HG03558 (cell line): ENCODE measurements around the gene PDCD11.
"Not testable (repeated sequence)": the region's sequence is repeated elsewhere in the genome, so short reads cannot be mapped to it uniquely, and the experiment has no call there.

Experiments used
- ATAC-seq: cut with Tn5 transposase; IDR thresholded peaks from one replicate; pipeline ENCODE4 v1.9.1; 2021; ENCODE audit warnings: moderate number of reproducible peaks; ENCODE audit not compliant: unreplicated experiment; ENCODE audit errors: extremely low read depth

Gene PDCD11

GRCh38 chr10:103396067-103396788, at the start of gene PDCD11, which contains the start of gene ATP5MK:
Gene PDCD11, plus strand, starts transcription at chr10:103396626. Its CDS starts 1,801 bp downstream, at chr10:103398427.
Gene ATP5MK, minus strand, starts transcription at chr10:103396475. Its CDS starts 4,018 bp downstream, at chr10:103392457.
- ATAC-seq = peak; percentile 91

- ATAC-seq = no peak
These were observed 46.3 kb upstream of the PDCD11 start for GRCh38 chr10:103350175-103350516.

- ATAC-seq = peak; percentile 36
These were observed 45.7 kb upstream of the PDCD11 start, which contains the start of gene PCGF6 for GRCh38 chr10:103350517-103351260. Gene PCGF6, minus strand, starts transcription at chr10:103351140. Its CDS starts 74 bp downstream, at chr10:103351066.

- no peak for ATAC-seq
These were observed 43.1 kb upstream of the PDCD11 start for GRCh38 chr10:103353281-103353680.

- not testable (repeated sequence) for ATAC-seq
These were observed 41.9 kb upstream of the PDCD11 start for GRCh38 chr10:103354567-103354966.

GRCh38 chr10:103355906-103356599, 40.4 kb upstream of the PDCD11 start:
- no peak for ATAC-seq

GRCh38 chr10:103359493-103359892, 36.9 kb upstream of the PDCD11 start:
- not testable (repeated sequence) for ATAC-seq

- ATAC-seq = not testable (repeated sequence)
These were observed 35.6 kb upstream of the PDCD11 start for GRCh38 chr10:103360791-103361190.

GRCh38 chr10:103367379-103367781, 29.0 kb upstream of the PDCD11 start:
- no peak for ATAC-seq

- ATAC-seq = peak; percentile 25
These were observed 28.5 kb upstream of the PDCD11 start, which contains the start of gene TAF5 for GRCh38 chr10:103367782-103368518. Gene TAF5, plus strand, starts transcription at chr10:103367976. Its CDS starts 14 bp downstream, at chr10:103367990.

GRCh38 chr10:103373544-103373943, 22.9 kb upstream of the PDCD11 start:
- ATAC-seq = no peak

GRCh38 chr10:103374263-103374662, 22.2 kb upstream of the PDCD11 start:
- no peak for ATAC-seq

- ATAC-seq = no peak
These were observed 13.7 kb upstream of the PDCD11 start for GRCh38 chr10:103382769-103383168.

- no peak for ATAC-seq
These were observed 2.2 kb upstream of the PDCD11 start for GRCh38 chr10:103394180-103394579.

GRCh38 chr10:103395754-103396066, 716 bp upstream of the PDCD11 start:
- ATAC-seq = no peak

- ATAC-seq = no peak
These were observed 312 bp downstream of the PDCD11 start for GRCh38 chr10:103396789-103397087.

GRCh38 chr10:103397191-103397825, 882 bp downstream of the PDCD11 start:
- ATAC-seq = no peak

GRCh38 chr10:103413564-103413963, 17.1 kb downstream of the PDCD11 start:
- ATAC-seq = no peak

- ATAC-seq = no peak
These were observed 19.2 kb downstream of the PDCD11 start for GRCh38 chr10:103415581-103415980.
